ENCODE data around the gene MAFG.

GRCh38 chr17:81898029-81898866 is 29.3 kb downstream of the MAFG start:
- TF ChIP-seq CTCF (IDR thresholded peaks at IDR 0.05) (no peak), POLR2A (IDR thresholded peaks at IDR 0.05) (no peak)

Data from upper lobe of left lung (tissue), 4 donors.